Measurements from ENCODE around the gene SMIM20. TPM values are rescaled to one million over a fixed set of nuclear protein-coding genes. Genes with fewer than 3 reads are reported as not detected.

SMIM20 gene
- total RNA-seq, 1 experiment from 2014 or later = 20.1 TPM

- no peak overlapping the region for H3K27ac Mint-ChIP-seq (ENCODE audit: unreplicated experiment)
- peaks cover 6% of the 10 kb centered on the region for H3K4me1 Mint-ChIP-seq (ENCODE audit: low read depth, unreplicated experiment)
- no peak for DNase-seq
- no peaks in the 10 kb centered on the region for H3K36me3 Mint-ChIP-seq (ENCODE audit: insufficient read depth, unreplicated experiment)
- intact Hi-C loops (cut with micrococcal nuclease; ENCODE audit: unreplicated experiment) = no loop called here
- ChIA-PET CTCF (interaction anchor here (0.6 kb wide), 1 partner anchor 270 kb away, joined by 3 read pairs; no protein-coding TSS in a partner anchor), POLR2A (no interaction called here)
- H3K9me3 ChIP-seq = no peaks in the 10 kb centered on the region
- peaks cover 9% of the 10 kb centered on the region; the same call in 1 of the 2 replicates for H3K4me1 ChIP-seq
- no peak overlapping the region for H3K4me3 Mint-ChIP-seq (ENCODE audit: unreplicated experiment)
- H3K27me3 ChIP-seq (replicated peaks; ENCODE audit: control insufficient read depth, insufficient read depth, low read length) = no peaks in the 10 kb centered on the region
- H3K9me3 Mint-ChIP-seq (ENCODE audit: unreplicated experiment) = no peaks in the 10 kb centered on the region
- H3K36me3 ChIP-seq (ENCODE audit: control insufficient read depth, insufficient read depth, low read length) = no peaks in the 10 kb centered on the region
- no peaks in the 10 kb centered on the region for H3K27me3 Mint-ChIP-seq (ENCODE audit: insufficient read depth, unreplicated experiment)
- no peak overlapping the region for H3K4me3 ChIP-seq (ENCODE audit: low read depth, low read length)
- BruUV-seq (replicated peaks) = no TSS peak
- no peak for TF ChIP-seq CTCF (IDR thresholded peaks at IDR 0.05; ENCODE audit: insufficient read depth in 1 of 2, low read depth in 1 of 2, low read length in 1 of 2, severe bottlenecking in 1 of 2, unreplicated experiment in 1 of 2)
Observed at GRCh38 chr4:25867781-25868294, 46.2 kb upstream of the SMIM20 start.

GRCh38 chr4:25870081-25870480 lies 43.9 kb upstream of the SMIM20 start:
- BruUV-seq (replicated peaks) = no TSS peak
- intact Hi-C loops (cut with micrococcal nuclease; ENCODE audit: unreplicated experiment) = no loop called here
- H3K4me3 ChIP-seq (ENCODE audit: low read depth, low read length) = no peak overlapping the region
- POLR2A ChIA-PET = no interaction called here
- H3K36me3 ChIP-seq (ENCODE audit: control insufficient read depth, insufficient read depth, low read length) = no peaks in the 10 kb centered on the region
- no peaks in the 10 kb centered on the region for H3K4me1 ChIP-seq
- no peak overlapping the region for H3K4me3 Mint-ChIP-seq (ENCODE audit: unreplicated experiment)
- H3K4me1 Mint-ChIP-seq (ENCODE audit: low read depth, unreplicated experiment) = peaks cover 5% of the 10 kb centered on the region
- no peaks in the 10 kb centered on the region for H3K9me3 ChIP-seq
- no peak for TF ChIP-seq CTCF (IDR thresholded peaks at IDR 0.05; ENCODE audit: insufficient read depth in 1 of 2, low read depth in 1 of 2, low read length in 1 of 2, severe bottlenecking in 1 of 2, unreplicated experiment in 1 of 2)
- CTCF ChIA-PET = no interaction called here
- H3K27me3 ChIP-seq (replicated peaks; ENCODE audit: control insufficient read depth, insufficient read depth, low read length) = no peaks in the 10 kb centered on the region
- no peaks in the 10 kb centered on the region for H3K36me3 Mint-ChIP-seq (ENCODE audit: insufficient read depth, unreplicated experiment)
- no peaks in the 10 kb centered on the region for H3K9me3 Mint-ChIP-seq (ENCODE audit: unreplicated experiment)
- no peak for DNase-seq
- no peaks in the 10 kb centered on the region for H3K27me3 Mint-ChIP-seq (ENCODE audit: insufficient read depth, unreplicated experiment)
- H3K27ac Mint-ChIP-seq (ENCODE audit: unreplicated experiment) = no peak overlapping the region

GRCh38 chr4:25872851-25873631 lies 41.0 kb upstream of the SMIM20 start:
- Mint-ChIP-seq H3K4me1 (ENCODE audit: low read depth, unreplicated experiment) (no peaks in the 10 kb centered on the region), H3K36me3 (ENCODE audit: insufficient read depth, unreplicated experiment) (no peaks in the 10 kb centered on the region), H3K4me3 (ENCODE audit: unreplicated experiment) (no peak overlapping the region), H3K9me3 (ENCODE audit: unreplicated experiment) (no peaks in the 10 kb centered on the region), H3K27ac (ENCODE audit: unreplicated experiment) (no peak overlapping the region), H3K27me3 (ENCODE audit: insufficient read depth, unreplicated experiment) (no peaks in the 10 kb centered on the region)
- Histone ChIP-seq H3K9me3 (no peaks in the 10 kb centered on the region), H3K4me1 (no peaks in the 10 kb centered on the region), H3K36me3 (ENCODE audit: control insufficient read depth, insufficient read depth, low read length) (no peaks in the 10 kb centered on the region), H3K27me3 (replicated peaks; ENCODE audit: control insufficient read depth, insufficient read depth, low read length) (no peaks in the 10 kb centered on the region), H3K4me3 (ENCODE audit: low read depth, low read length) (no peak overlapping the region)
- CTCF ChIA-PET = no interaction called here
- intact Hi-C loops (cut with micrococcal nuclease; ENCODE audit: unreplicated experiment) = no loop called here
- DNase-seq = no peak
- TF ChIP-seq CTCF (IDR thresholded peaks at IDR 0.05; ENCODE audit: insufficient read depth in 1 of 2, low read depth in 1 of 2, low read length in 1 of 2, severe bottlenecking in 1 of 2, unreplicated experiment in 1 of 2) = no peak
- BruUV-seq (replicated peaks) = no TSS peak
- POLR2A ChIA-PET = no interaction called here
